HL-60/S4 treated with phorbol 12-myristate 13-acetate at 8.2 ng/mL for 4 days and 3 days (cell line): ENCODE data around the gene CACNA1B.

Source experiments
- in situ Hi-C: fragments of 300-500 bp; cut with MboI; formaldehyde crosslinking; loops from 2 replicates; pipeline ENCODE4 v1.15.0; 2022; ENCODE audit warnings: low sequenced_read_pairs

Gene CACNA1B

DNA sequence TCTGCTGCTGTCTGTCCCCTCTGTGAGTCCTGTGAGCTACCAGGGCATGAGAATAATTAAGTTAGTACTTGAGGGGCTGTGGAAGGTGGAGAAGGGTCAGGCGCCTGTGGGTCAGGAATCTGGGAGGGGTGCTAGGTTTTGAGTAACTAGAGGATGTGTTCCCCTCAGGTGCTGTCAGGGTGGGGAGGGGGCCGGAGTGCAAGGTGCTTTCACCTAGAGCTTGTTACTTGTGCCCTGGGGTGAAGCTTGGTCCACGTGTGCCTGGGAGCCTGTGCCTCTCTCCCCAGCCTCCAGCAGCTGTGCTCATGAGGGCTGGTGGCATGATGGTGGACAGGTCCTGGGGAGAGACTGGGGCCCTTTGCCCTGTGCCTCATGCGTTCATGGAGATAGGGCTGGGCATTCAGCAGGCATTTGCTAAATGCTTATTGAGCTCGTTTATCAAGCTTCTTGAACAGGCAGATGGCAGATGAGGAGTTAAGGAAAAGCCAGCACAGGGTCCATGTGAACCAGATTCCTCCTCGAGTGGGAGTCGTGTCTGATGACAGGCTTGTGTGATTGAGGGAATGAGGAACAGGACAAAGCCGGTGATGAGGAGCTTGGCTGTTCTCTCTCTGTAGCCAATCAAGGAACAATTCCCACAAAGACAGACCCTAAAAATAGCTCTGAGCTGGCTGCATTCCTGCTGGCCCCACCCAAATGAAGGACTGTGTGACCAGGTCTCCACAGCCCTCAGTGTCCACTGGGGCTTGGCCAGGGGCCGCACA is 40.9 kb downstream of the CACNA1B start:
- in situ Hi-C loops: no loop called here

DNA sequence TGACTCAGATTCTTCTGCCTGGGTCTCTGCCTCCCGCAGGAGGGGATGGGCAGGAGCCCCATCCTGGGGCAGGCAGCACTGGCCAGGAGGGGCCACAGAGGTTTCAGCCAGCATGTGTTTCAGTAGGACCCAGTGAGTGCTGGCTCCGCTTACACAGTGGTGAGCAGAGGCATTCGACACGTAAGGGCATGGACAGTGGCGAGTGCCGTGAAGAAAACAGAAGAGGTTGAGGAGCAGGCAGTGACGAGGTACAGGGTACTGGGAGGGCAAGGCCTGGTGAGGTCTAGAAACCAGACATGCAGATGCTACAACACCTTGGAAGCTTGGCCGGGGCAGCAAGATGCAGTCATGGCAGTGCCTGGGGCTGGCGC is 41.5 kb downstream of the CACNA1B start:
- in situ Hi-C loops: no loop called here

DNA sequence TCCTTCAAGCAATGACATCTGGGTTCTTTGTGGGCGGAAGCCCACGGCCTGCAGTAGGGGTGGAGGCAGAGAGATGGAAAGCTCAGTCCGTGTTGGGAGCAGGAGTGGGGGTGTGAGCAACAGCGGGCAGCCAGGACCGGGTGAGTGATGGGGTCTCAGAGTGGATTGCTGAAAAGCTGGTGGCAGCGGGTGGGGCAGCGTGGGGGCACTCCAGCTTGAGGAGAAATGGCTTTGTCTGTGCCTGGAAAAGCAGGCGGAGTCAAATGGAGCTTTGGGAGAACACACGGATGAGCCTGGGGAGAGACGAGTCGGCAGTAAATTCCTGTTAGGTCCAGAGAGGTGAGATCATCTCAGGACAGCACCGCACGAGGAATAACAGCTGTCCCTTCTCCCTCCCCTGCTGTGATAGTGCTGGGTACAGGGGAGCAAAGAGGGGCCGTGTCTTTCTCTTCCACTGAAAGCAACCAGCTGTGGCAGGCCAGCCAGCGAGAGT is 42.1 kb downstream of the CACNA1B start:
- in situ Hi-C loops: no loop called here

DNA sequence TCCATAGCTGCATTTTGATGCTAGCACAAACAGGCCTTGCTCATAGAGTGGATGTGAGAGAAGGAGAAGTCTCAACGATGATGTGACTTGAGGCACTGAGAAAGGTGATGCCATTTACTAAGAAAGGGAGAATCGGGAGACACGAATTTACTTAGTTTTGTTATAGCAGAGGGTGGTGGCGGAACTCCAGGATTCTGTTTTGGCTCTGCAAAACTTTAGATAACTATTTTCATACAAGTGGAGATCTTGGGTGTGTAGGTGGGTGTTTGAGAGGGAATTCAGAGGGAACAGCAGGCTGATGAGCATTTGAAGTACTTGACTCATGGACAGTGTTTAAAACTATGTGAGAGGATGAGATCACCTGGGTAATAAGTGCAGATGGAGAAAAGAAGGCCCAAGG is 43.2 kb downstream of the CACNA1B start:
- in situ Hi-C loops: no loop called here

DNA sequence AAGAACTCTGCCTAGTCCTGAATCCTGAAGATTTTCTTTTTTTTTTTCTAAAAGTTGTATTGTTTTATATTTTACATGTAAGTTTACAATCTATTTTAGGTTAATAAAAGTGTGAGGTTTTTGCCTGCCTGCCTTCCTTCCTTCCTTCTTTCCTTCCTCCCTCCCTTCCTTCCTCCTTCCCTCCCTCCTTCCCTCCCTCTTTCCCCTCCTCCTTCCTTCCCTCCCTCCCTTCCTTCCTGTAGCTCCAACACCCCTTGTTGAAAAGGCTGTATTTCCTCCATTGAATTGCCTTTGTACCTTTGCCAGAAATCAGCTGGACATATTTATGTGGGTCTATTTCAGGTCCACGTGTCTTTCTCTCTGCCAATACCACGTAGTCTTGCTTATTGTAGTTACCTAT is 46.6 kb downstream of the CACNA1B start:
- in situ Hi-C loops: no loop called here

DNA sequence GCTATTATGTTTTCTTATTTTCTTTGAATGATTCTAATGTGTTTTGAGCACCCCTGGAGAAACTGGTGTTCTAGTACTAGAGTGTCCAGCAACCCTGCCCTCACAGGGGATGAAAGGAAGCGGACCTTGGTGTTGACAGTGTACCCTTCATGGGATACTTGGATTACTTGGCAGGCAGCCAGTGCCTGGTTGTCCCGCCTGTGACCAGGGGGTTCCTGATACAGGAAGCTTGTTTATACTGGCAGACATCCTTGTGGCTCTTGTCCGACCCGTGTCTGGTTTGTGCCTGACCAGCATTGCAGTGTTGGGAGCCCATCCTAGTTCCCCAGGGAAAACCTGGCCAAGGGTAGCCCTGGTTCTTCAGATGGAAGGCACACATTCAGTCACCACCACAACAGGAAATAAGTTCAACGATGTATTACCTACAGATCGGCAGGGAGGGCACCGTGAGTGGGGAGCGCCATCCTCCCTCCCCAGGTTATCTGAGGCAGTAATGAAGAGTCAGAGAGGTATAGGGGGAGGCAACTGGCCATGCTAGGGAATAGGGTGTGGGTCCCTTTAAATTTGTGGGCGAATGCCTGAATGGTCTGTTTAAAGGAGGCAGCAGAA is 47.3 kb downstream of the CACNA1B start:
- in situ Hi-C loops: no loop called here

DNA sequence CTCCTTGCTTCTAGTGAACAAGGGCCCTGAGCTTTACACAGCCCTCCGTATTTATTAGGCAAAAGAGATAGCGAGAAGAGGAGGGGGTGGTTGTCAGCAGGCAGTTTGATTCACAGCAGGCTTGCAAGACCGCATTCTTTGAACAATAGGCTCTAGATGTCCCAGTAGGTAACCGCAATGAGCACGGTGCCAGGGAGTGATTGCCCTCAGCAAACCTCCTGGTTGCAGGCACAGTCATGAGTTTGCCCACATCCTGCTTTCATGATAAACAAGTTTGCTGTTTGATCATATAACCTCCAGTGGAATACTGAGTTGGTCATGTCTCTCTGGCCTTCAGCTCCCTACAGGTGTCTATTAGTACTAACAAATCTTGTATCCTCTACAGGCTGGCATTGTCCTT is 66.1 kb downstream of the CACNA1B start:
- in situ Hi-C loops: no loop called here

DNA sequence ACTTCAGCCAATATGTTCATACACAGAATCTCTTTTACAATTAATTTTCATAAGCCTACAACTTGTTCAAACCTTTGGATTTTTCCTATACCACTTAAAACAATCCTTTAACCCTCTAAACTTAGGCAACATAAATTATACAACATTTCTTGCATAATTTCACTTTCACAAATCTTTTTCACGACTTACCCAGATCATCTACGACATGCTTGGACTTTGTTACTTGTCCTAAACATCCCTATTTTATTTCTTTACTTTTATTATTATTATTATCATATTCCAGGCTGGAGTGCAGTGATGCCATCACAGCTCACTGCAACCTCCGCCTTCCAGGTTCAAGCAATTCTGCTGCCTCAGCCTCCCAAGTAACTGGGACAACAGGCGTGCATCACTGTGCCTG is 68.0 kb downstream of the CACNA1B start:
- in situ Hi-C loops: no loop called here

DNA sequence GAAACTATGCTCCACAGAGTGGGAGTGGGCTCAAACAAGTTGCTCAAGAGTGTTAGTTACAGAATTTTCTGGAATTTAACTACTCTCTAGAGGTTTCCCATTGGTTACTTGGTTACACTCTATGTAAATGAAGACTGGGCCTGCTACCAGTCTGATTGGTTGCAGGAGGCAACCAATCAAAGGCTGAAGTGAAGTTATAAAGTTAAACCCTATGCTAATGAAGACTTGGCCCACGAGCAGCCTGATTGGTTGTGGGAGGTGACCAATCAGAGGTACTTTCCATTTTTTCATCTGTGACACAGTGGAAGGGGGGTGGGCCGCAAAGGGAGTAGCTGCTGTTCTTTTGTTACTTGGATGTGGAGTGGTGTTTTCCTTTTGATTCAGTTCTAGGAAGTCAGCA is 69.4 kb downstream of the CACNA1B start:
- in situ Hi-C loops: no loop called here

DNA sequence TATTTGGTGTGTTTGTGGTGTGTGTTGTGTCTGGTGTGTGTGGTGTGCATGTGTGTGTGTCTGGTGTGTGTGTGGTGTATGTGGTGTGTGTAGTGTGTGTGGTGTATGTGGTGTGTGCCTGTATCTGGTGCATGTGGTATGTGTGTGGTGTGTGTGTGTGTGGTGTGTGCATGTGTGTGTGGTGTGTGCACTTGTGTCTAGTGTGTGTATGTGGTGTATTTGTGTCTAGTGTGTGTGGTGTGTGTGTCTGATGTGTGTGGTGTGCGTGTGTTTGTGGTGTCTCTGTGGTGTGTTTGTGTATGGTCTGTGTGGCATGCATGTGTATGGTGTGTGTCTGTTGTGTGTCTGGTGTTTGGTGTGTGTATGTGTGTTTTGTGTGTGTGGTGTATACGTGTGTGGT is 71.1 kb downstream of the CACNA1B start:
- in situ Hi-C loops: no loop called here

DNA sequence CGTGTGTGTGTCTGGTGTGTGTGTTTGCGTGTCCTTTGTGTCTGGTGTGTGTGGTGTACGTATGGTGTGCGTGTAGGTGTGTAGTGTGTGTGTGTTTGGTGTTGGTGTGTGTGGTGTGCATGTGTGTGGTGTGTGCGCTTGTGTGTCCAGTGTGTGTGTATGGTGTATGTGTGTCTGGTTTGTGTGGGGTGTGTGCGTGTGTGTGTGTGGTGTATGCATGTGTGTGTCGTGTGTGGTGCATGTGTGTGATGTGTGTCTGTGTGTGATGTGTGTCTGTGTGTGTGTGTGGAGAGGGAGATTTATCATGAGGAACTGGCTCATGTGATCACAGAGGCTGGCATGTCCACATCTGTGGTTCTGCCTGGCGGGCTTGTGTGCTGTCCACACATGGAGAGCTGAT is 71.7 kb downstream of the CACNA1B start:
- in situ Hi-C loops: no loop called here

DNA sequence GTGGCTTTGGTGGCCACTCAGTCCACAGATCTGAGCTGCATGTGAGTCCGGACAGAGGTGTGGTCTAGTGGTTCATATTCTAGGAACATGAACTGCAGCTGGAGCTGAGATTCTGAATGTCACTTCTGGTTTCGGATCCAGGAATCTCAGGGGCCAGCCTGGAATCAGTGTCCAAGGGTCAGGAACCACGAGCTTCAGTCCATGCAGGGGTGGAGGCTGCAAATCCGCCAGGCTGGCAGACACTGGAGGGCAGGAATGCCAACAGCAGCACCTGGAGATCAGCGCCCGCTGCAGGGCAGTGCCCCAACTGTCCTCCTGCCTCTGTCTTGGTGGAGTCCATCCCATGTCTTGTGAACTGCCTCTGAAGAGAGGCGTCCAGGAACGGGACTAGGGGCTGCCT is 73.5 kb downstream of the CACNA1B start:
- in situ Hi-C loops: no loop called here

DNA sequence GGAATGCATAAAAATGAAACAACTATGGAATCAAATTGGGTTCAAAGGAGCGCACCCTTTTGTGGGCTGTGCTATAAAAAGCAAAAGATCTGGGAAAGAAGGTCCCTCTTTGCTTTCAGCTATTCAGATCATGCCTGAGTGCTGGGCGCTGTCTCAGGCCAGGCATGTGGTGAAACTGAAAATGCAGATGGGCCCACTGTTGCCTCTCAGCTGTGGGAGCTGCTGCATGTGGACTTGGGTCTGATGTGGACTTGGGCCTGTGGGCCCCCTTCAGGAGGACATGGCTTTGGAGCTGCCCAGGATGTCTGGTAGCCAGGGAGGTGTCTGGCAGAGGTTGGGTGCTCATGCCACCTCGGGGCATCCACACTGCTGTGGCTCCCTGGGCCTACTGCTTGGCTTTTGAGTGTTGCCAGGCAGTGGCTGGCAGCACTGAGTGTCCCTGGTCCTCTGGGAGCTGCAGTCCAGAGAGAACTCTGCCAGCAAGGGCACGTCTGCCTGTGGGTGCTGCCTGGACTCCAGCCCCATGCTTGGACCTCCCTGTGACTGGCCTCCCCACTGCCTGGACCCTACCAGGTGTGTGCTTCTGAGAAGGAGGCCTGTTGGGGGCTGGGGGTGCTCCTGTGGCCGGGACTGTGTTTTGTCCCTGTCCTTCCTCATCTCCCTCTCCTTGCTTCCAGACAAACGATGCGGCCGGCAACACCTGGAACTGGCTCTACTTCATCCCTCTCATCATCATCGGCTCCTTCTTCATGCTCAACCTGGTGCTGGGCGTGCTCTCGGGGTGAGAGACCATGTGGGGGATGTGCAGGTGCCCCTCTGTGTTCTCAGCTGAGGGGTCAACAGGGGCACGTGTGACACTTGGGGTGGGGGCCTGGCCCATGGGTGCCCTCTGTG is 74.3 kb downstream of the CACNA1B start:
- in situ Hi-C loops: no loop called here

DNA sequence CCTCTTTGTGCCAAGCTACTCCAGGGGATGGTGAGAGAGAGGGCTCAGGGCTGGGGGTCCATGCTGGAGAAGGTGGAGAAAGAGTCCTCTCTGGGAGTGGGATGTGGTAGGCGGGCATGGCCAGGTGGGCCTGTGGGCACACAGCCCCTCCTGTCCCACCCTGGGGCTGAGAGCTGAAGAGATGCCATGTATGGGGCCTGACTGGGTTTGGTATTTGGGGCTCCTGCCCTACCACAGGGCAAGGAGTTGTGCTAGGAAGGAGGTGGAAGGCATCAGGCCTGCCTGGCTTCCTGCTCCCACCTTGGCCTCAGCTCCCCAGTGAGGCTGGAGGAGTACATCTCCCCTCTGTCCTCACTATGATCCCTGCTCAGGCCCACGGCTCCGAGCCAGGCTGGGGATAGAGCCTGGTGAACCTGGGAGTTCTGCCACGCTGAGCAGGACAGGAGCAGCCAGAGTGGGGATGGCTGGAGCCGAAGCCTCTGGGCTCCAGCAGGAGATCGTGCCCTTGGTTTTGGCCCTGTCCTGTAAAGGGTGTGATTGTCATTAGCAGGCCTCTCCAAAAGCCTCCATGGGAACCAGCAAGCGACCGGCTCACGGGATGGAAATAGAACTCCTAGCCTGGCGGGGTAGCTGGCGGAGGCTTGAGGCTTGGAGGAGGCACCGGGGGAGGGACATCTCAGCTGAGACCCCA is 75.5 kb downstream of the CACNA1B start:
- in situ Hi-C loops: no loop called here

DNA sequence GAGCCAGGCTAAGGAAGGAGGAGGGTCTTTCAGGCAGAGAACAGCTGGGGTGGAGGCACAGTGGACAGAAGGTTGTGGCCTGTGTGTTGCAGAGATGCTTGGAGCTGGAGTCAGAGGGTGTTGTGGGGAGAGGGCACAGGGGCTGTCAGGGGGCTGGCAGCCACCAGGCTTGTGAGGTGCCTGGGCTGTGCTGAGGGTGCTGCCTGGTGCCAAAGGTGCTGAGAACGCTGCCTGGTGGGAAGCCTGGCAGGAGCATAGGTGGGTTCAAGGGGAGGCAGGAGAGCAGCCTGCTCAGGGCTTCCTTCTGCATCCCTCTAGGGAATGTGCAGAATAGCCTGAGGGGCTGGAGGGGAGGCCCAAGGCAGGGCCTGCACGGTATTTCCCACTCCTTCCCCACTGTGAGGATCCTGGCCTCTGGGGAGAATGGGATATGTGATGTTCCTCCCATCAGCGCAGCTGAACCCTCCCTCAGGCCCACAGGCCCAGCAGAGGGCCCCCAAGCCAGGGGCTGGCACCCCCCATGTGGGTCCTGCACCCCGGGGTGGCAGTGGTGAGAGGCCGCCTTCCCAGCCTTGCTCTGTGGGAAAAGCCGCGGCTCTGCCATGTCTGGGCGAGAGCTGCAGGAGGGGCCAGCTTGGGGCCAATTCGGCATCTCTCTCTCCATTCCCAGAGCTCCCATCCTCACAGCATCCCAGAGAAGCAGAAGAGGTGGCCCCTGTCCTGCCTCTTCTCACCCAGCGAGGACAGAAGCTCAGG is 76.3 kb downstream of the CACNA1B start:
- in situ Hi-C loops: no loop called here

DNA sequence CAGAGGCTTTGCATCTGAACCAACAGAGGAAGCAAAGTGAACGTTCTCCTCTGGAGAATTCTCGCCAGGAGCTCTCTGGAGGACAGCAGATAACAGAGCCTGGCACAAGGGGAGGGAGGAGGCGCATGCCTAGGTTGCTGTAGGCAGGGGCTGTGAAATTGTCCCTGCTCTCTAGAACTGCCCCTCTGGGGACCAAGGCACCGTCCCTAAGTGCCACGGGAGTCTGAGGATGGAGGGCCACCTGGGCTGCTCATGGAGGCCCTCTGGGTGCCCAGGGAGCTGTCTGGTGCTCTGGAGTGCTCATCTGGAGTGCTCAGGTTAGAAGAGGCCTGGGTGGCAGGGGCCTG is 77.6 kb downstream of the CACNA1B start:
- in situ Hi-C loops: no loop called here

DNA sequence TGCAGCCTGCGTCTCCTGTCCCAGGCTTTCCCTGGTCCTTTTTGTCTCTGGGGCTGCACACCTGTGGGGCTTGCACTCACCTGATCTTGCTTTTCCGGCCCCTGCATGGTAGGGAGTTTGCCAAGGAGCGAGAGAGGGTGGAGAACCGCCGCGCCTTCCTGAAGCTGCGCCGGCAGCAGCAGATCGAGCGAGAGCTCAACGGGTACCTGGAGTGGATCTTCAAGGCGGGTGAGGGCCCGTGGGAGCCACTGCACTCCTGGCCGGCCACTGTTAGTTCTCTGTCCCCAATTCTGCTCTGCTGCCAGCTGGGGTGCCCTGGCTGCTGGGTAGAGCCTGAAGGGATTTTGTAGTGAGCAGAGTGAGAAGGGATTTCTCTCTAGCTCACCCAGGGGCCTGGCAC is 78.0 kb downstream of the CACNA1B start:
- in situ Hi-C loops: no loop called here

DNA sequence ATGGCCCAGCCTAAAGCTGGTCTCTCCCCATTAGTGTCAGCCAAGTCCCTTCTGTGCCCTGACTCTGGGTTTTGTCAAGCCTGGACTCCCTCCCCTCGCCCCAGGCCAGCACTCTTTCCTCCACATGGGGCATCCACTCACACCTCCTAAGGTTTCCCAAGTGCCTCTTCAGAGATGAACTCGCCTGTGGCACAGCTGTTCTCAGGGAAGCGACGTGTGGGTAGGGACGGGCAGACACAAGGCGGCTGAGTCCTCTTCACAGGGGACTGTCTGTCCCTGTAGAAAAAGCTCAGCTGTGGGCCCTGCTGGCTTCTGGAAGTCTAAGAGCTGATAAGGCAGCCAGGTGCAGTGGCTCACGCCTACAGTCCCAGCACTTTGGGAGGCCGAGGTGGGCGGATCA is 78.5 kb downstream of the CACNA1B start:
- in situ Hi-C loops: no loop called here

DNA sequence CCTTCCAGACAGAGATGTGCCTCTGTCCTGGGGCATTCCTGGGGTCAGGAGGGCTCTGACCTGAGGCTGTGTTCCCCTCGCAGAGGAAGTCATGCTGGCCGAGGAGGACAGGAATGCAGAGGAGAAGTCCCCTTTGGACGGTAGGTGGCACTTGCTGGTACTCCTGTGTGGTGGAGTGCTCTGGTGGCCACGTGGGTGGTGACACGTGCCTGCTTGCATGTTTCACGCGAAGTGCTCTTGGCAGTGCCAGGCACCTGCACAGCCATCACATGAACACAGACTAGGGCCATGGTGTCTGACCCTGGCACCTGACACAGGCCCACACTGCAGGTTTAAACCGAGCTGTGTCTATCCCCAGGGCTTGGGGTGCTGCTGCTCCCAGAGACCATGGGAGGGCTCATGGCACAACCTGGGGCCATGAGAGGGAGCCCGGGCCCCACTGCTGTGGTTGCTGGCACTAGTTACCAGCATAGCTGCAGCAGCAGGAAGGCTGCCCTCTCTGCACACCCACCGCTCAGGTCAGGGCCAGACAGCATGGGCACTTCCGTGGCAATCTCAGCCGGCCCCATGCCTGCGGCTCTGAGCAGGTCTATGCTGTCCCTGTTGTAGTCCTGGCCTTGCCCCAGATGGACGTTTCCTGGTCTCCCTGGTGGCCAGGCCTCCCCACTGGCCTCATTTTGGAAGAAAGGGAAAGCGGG is 79.3 kb downstream of the CACNA1B start:
- in situ Hi-C loops: no loop called here
